Activated CD8-positive, alpha-beta memory T cell treated with anti-CD3 and anti-CD28 coated beads, Interleukin-2, amount 50 U/mL, for 24 hours (primary cell): Measurements from ENCODE around the gene SMIM38.
"Not testable (repeated sequence)": the region's sequence is repeated elsewhere in the genome, so short reads cannot be mapped to it uniquely, and the experiment has no call there.

Experiments
- DNase-seq: peaks from one replicate; pipeline ENCODE4 v3.0.0-alpha.2; 2020; ENCODE audit errors: extremely low read depth

Gene SMIM38

GRCh38 chr11:69122326-69122629 is 33.5 kb upstream of the SMIM38 start:
- DNase-seq: no peak

GRCh38 chr11:69122630-69123431 is 32.9 kb upstream of the SMIM38 start:
- DNase-seq: peak; percentile 43

DNA sequence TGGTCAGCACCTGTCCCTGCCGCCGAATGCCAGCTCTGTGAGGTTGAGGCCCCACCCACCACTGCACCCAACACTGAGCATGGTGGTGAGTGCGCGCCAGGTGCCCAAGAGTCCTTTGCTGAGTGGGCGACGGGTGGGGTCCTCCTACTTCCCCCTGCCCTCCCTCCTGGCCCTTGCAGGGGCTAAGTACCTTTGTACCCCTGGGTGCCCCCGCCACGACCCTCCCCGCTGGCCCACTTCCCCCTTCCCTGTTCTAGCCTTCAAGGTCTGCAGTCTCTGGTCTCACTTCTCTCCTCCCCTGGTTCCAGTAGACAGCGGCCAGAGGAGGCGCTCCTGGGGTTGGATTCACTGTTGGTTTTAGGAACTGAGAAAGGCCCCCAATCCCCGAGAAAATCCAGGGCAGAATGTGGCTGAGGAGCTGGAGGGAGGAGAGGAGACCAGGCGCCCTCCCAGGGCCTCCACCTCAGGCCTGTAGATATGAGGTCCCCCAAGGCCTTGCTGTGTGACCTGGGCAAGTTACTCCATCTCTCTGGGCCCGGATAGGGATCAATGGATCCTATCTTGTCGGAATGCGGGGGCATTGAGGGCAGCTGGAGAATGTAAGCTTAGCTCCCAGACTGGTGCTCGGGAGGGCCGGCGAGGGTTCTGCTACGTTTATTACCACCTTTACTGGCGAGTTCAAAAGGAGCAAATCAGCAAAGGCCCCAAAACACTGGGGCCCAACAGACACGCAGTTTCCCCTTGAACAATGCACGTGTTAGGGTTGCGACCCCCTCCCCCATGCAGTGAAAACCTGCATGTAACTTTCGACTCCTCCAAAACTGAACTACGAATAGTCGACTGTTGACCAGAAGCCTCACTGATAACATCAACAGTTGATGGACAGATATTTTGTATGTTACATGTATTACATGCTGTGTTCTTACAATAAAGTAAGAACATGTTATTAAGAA is 31.9 kb upstream of the SMIM38 start:
- no peak for DNase-seq

GRCh38 chr11:69125861-69126260 is 29.9 kb upstream of the SMIM38 start:
- DNase-seq: no peak

GRCh38 chr11:69126286-69126685 is 29.4 kb upstream of the SMIM38 start:
- no peak for DNase-seq

DNA sequence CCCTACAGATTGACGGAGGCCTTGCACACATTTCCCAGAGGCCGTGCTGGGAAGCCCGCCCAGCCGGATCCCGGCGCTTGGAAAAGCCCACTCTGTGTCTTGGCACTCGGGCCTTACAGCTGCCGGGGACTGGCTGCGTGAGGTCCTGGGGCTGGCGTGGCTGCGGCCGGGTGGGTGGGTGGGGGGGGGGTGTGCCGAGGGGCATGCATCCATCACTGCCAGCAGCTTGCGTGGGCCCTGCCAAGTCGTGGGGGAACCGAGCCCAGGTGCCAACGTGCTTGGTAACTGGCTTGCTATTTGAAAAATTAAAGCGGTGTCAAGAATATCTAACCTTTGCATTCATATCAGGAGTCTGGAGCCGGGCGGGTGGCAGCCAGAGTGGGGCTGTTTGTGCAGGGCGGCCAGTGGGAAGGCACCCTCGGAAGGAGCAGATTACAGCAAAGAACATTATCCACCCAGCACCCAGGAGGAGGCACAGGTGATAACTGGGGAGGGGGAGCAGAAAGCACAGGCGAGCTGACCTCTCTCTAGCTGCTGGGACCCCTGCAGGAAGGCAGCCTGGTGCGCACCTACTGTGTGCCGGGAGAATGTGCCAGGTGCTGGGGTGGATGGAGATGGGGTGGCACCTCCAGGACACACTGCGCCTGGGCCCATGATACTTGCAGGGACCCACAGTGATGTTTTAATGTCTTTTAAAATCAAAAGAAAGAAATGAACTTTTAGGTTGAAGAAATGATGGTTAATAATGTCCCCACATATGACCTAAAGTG is 28.5 kb upstream of the SMIM38 start:
- DNase-seq: no peak

GRCh38 chr11:69127884-69128283 is 27.9 kb upstream of the SMIM38 start:
- DNase-seq: no peak

- no peak for DNase-seq
These were observed 26.7 kb upstream of the SMIM38 start for GRCh38 chr11:69129053-69129452.

DNA sequence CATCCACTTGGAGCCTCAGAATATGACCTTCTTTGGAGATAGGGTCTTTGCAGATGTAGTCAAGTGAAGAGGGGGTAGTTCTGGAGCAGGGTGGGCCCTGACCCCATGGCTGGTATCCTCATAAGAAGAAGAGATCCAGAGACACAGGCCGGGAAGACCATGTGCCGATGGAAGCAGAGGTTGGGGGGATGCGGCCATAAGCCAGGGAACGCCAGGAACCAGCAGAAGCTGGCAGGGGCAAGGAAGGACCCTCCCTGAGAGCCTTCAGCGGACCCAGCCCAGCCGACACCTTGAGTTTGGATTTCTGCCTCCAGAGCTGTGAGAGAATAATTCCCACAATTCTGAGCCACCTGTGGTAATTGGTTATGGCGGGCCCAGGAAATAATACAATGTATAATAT is 26.1 kb upstream of the SMIM38 start:
- DNase-seq: no peak

- no peak for DNase-seq
These were observed 25.1 kb upstream of the SMIM38 start for GRCh38 chr11:69130654-69131053.

GRCh38 chr11:69131121-69131566 is 24.6 kb upstream of the SMIM38 start:
- no peak for DNase-seq

DNA sequence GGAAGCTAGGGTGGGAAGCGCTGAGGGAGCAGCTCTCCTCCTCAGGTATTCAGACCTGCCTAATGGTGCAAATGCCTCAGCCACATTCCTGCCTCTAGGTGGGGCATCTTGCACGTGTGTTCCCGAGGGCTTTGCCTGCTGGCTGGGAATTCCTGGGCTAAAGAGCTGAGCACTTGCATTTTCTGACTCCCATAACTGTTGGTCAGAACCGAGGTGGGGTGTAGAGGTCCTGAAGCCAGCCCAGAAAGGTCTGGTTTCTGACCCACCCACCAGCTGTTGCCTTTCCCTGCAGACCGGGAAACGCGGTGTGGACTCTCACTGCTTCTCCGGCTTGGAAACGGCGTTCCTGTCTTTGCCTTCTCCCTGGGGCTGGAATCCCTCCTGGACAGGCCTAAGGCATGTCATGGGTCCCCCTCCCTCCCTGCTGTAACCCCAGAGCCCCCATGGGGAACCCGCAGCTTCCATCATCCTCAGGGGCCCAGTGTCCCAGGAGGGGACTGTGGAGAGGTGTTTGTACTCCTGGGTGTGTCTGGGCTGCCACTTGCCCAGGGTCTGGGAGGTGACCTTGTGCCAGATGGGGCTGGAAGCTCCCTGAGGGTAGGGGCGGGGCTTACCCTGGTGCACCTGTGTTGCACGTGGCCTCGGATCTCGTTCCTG is 24.0 kb upstream of the SMIM38 start:
- no peak for DNase-seq

DNA sequence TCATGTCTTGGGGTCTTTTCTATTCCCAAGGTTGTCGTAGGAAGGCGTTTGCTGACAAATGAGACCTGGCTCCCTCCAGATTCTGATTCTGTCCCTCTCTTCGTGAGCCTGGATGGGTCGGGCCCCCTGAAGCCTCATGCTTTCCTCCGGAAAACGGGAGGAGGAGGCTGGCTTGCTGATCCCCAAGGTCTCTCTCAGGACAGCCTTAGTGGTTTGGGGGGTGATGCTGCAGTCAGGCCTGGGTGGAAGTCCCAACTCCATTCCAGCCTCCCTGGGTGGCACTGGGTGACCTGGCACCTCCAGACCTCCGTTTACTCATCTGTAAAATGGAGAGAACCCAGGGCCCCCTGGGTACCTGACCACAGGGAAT is 23.4 kb upstream of the SMIM38 start:
- DNase-seq: no peak

- no peak for DNase-seq
These were observed 22.5 kb upstream of the SMIM38 start for GRCh38 chr11:69133251-69133650.

DNA sequence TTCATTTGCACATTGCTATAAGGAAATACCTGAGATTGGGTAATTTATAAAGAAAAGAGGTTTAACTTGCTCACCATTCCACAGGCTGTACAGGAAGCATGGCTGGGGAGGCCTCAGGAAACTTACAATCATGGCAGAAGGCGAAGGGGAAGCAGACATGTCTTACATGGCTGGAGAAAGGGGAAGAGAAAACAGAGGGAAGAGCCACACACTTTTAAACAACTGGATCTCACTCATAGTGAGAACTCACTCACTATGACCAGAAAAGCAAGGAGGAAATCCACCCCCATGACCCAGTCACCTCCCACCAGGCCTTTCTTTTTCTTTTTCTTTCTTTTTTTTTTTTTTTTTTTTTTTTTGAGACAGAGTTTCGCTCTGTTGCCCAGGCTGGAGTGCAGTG is 21.6 kb upstream of the SMIM38 start:
- DNase-seq: not testable (repeated sequence)

- no peak for DNase-seq
These were observed 20.8 kb upstream of the SMIM38 start for GRCh38 chr11:69134957-69135356.

GRCh38 chr11:69135420-69136363 is 20.0 kb upstream of the SMIM38 start:
- DNase-seq: no peak

DNA sequence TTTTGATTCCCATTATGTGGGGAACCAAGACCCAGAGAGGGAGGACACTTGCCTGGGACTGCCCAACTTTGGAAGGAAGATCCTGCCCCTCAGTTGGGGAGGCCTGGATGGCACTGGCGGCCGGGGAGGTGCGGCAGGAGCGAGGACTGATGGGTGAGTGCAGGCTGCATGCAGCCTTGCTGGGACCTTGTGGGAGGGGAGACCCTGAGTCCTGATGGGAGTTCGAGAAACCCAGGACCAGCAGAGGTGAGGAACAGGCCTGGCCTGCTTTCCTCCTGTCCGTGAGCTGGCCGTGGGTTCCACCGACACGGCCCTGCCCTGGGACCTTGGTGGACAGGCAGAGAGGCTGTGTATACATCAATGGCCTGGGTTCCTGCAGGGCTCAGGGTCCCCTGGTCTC is 19.3 kb upstream of the SMIM38 start:
- no peak for DNase-seq

GRCh38 chr11:69137151-69137844 is 18.4 kb upstream of the SMIM38 start:
- no peak for DNase-seq

GRCh38 chr11:69138265-69138664 is 17.5 kb upstream of the SMIM38 start:
- DNase-seq: no peak
